ENCODE data around the gene CD40. TPM values are rescaled to one million over a fixed set of nuclear protein-coding genes. Genes with fewer than 3 reads are reported as not detected.

Gene CD40
- total RNA-seq, 1 experiment from 2014 or later, result 14.1 TPM

GRCh38 chr20:46145713-46146112 is 27.6 kb downstream of the CD40 start:
- peaks cover 3% of the 10 kb centered on the region for H3K27me3 ChIP-seq (ENCODE audit: control insufficient read depth, insufficient read depth, low read length)
- BruUV-seq (replicated peaks), result no TSS peak

DNA sequence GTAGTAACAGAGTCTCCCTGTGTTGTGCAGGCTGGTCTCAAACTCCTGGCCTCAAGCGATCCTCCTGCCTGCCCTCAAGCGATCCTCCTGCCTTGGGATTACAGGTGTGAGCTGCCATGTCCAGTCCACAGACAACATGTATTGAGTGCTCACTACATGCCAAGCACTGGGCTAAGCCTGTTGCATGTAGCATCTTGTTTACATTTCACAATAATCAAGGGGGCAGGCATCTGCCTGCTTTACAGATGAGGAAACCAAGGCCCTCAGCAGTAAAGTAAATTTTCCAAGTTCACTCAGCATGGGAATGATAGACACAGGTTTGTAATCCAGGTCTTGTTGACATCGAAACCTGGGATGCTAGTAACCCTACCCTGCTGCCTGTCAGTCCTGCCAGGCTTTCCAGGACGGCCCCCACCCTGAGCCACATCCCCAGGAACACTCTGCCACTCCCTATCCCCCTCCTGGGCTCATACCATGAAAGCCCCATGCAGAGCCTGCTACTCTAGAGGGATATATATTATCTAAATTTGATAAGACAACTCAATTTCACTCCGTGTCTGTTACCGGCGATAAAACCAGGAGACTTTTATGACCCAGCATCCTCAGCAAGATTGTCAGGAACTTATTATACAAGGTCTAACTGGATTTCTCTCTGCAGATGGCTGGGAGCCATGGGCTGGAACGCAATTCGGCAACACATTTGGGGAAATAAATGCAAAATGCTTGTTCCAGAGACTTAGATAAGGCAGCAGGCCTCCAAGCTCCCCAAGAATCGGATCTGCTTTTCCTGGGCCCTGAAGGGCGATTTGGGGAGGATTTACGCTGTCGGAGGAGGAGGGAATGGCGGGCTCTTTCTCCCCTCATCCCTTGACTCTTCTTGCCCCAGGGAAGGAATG is 30.4 kb downstream of the CD40 start:
- Histone ChIP-seq H3K27ac (ENCODE audit: low read length) (no peak overlapping the region), H3K36me3 (ENCODE audit: control insufficient read depth, insufficient read depth, low read length) (no peaks in the 10 kb centered on the region), H3K4me1 (ENCODE audit: control insufficient read depth, insufficient read depth, low read length) (no peaks in the 10 kb centered on the region), H3K27me3 (ENCODE audit: control insufficient read depth, insufficient read depth, low read length) (no peaks in the 10 kb centered on the region; the same call in 1 of the 2 replicates), H3K4me3 (ENCODE audit: low read depth in 2 of 2, low read length in 2 of 2) (no peak overlapping the region), H3K9me3 (ENCODE audit: control insufficient read depth, insufficient read depth, low read depth, low read length) (no peaks in the 10 kb centered on the region)
- BruUV-seq (replicated peaks), result no TSS peak
- ChIA-PET CTCF (no interaction called here), POLR2A (no interaction called here)
- intact Hi-C loops (cut with micrococcal nuclease; ENCODE audit: unreplicated experiment) (no loop called here), in situ Hi-C loops (cut with HindIII; ENCODE audit: low pct_unique_long_range_greater_than_20kb, low sequenced_read_pairs) (no loop called here)
- TF ChIP-seq SIN3A (IDR thresholded peaks at IDR 0.05; ENCODE audit: borderline replicate concordance, insufficient read depth, low read depth, low read length) (no peak), TCF7L2 (IDR thresholded peaks at IDR 0.05; ENCODE audit: low read depth, low read length) (no peak), CTCF (IDR thresholded peaks at IDR 0.05) (no peak), POLR2AphosphoS5 (IDR thresholded peaks at IDR 0.05; ENCODE audit: low read depth, low read length) (no peak)
- TF ChIP-seq, protein P1, sequence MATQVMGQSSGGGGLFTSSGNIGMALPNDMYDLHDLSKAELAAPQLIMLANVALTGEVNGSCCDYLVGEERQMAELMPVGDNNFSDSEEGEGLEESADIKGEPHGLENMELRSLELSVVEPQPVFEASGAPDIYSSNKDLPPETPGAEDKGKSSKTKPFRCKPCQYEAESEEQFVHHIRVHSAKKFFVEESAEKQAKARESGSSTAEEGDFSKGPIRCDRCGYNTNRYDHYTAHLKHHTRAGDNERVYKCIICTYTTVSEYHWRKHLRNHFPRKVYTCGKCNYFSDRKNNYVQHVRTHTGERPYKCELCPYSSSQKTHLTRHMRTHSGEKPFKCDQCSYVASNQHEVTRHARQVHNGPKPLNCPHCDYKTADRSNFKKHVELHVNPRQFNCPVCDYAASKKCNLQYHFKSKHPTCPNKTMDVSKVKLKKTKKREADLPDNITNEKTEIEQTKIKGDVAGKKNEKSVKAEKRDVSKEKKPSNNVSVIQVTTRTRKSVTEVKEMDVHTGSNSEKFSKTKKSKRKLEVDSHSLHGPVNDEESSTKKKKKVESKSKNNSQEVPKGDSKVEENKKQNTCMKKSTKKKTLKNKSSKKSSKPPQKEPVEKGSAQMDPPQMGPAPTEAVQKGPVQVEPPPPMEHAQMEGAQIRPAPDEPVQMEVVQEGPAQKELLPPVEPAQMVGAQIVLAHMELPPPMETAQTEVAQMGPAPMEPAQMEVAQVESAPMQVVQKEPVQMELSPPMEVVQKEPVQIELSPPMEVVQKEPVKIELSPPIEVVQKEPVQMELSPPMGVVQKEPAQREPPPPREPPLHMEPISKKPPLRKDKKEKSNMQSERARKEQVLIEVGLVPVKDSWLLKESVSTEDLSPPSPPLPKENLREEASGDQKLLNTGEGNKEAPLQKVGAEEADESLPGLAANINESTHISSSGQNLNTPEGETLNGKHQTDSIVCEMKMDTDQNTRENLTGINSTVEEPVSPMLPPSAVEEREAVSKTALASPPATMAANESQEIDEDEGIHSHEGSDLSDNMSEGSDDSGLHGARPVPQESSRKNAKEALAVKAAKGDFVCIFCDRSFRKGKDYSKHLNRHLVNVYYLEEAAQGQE (IDR thresholded peaks at IDR 0.05; ENCODE audit: insufficient read depth in 1 of 2, low read depth in 2 of 2, low read length in 1 of 2), result no peak
- no peak for ATAC-seq
- DNase-seq (ENCODE audit: low read depth, low spot score), result no peak

More at GRCh38 chr20:46145713-46146112, 27.6 kb downstream of the CD40 start:
- TF ChIP-seq CTCF (IDR thresholded peaks at IDR 0.05), result no peak
- intact Hi-C loops (cut with micrococcal nuclease; ENCODE audit: unreplicated experiment), result no loop called here
- no peaks in the 10 kb centered on the region for H3K36me3 ChIP-seq (ENCODE audit: control insufficient read depth, insufficient read depth, low read length)
- ATAC-seq (no peak), DNase-seq (ENCODE audit: low read depth, low spot score) (no peak)
- ChIA-PET POLR2A (no interaction called here), CTCF (interaction anchor here (0.6 kb wide), 1 partner anchor 49 kb away, joined by 4 read pairs; no protein-coding TSS in a partner anchor)
- H3K4me3 ChIP-seq (ENCODE audit: low read depth in 2 of 2, low read length in 2 of 2), result no peak overlapping the region
- no peak overlapping the region for H3K27ac ChIP-seq (ENCODE audit: low read length)
- no peaks in the 10 kb centered on the region for H3K4me1 ChIP-seq (ENCODE audit: control insufficient read depth, insufficient read depth, low read length)
- in situ Hi-C loops (cut with HindIII; ENCODE audit: low pct_unique_long_range_greater_than_20kb, low sequenced_read_pairs), result no loop called here
- H3K9me3 ChIP-seq (ENCODE audit: control insufficient read depth, insufficient read depth, low read depth, low read length), result no peaks in the 10 kb centered on the region
